Measurements from ENCODE around the gene RHO. TPM values are rescaled to one million over a fixed set of nuclear protein-coding genes. Genes with fewer than 3 reads are reported as not detected.

The RHO gene
- total RNA-seq, 1 experiment from 2014 or later: not detected

- no peak overlapping the region for H3K4me3 ChIP-seq (ENCODE audit: low read depth in 2 of 2, low read length in 2 of 2)
- ATAC-seq (no peak), DNase-seq (ENCODE audit: low read depth, low spot score) (no peak)
- BruUV-seq (replicated peaks): no TSS peak
- POLR2A ChIA-PET: interaction anchor here (0.5 kb wide), 1 partner anchor 42 kb away, joined by 3 read pairs; no protein-coding TSS in a partner anchor
- peaks cover 10% of the 10 kb centered on the region for H3K36me3 ChIP-seq (ENCODE audit: control insufficient read depth, insufficient read depth, low read length)
- in situ Hi-C loops (cut with HindIII; ENCODE audit: low pct_unique_long_range_greater_than_20kb, low sequenced_read_pairs): no loop called here
- intact Hi-C loops (cut with micrococcal nuclease; ENCODE audit: unreplicated experiment): no loop called here
- peaks cover 19% of the 10 kb centered on the region for H3K4me1 ChIP-seq (ENCODE audit: control insufficient read depth, insufficient read depth, low read length)
- no peaks in the 10 kb centered on the region for H3K27me3 ChIP-seq (ENCODE audit: control insufficient read depth, insufficient read depth, low read length)
- no peaks in the 10 kb centered on the region for H3K9me3 ChIP-seq (ENCODE audit: control insufficient read depth, insufficient read depth, low read depth, low read length)
- CTCF ChIA-PET: no interaction called here
- no peak overlapping the region for H3K27ac ChIP-seq (ENCODE audit: low read length)
- TF ChIP-seq TCF7L2 (IDR thresholded peaks at IDR 0.05; ENCODE audit: low read depth, low read length) (no peak), POLR2AphosphoS5 (IDR thresholded peaks at IDR 0.05; ENCODE audit: low read depth, low read length) (no peak), SIN3A (IDR thresholded peaks at IDR 0.05; ENCODE audit: borderline replicate concordance, insufficient read depth, low read depth, low read length) (no peak), REST (IDR thresholded peaks at IDR 0.05; ENCODE audit: insufficient read depth in 1 of 2, low read depth in 2 of 2, low read length in 1 of 2) (no peak), CTCF (IDR thresholded peaks at IDR 0.05) (no peak)
Observed at GRCh38 chr3:129582799-129583198, 54.4 kb downstream of the RHO start.

- ChIA-PET CTCF (no interaction called here), POLR2A (interaction anchor here (0.5 kb wide), 1 partner anchor 43 kb away, joined by 3 read pairs; no protein-coding TSS in a partner anchor)
- Histone ChIP-seq H3K27ac (ENCODE audit: low read length) (no peak overlapping the region), H3K4me1 (ENCODE audit: control insufficient read depth, insufficient read depth, low read length) (peaks cover 21% of the 10 kb centered on the region), H3K36me3 (ENCODE audit: control insufficient read depth, insufficient read depth, low read length) (peaks cover 10% of the 10 kb centered on the region), H3K27me3 (ENCODE audit: control insufficient read depth, insufficient read depth, low read length) (no peaks in the 10 kb centered on the region), H3K4me3 (ENCODE audit: low read depth in 2 of 2, low read length in 2 of 2) (no peak overlapping the region), H3K9me3 (ENCODE audit: control insufficient read depth, insufficient read depth, low read depth, low read length) (no peaks in the 10 kb centered on the region)
- intact Hi-C loops (cut with micrococcal nuclease; ENCODE audit: unreplicated experiment): no loop called here
- DNase-seq (ENCODE audit: low read depth, low spot score) (no peak), ATAC-seq (no peak)
- TF ChIP-seq CTCF (IDR thresholded peaks at IDR 0.05): no peak
- no peak for TF ChIP-seq POLR2AphosphoS5 (IDR thresholded peaks at IDR 0.05; ENCODE audit: low read depth, low read length)
- TF ChIP-seq REST (IDR thresholded peaks at IDR 0.05; ENCODE audit: insufficient read depth in 1 of 2, low read depth in 2 of 2, low read length in 1 of 2): no peak
- TF ChIP-seq TCF7L2 (IDR thresholded peaks at IDR 0.05; ENCODE audit: low read depth, low read length): no peak
- TF ChIP-seq SIN3A (IDR thresholded peaks at IDR 0.05; ENCODE audit: borderline replicate concordance, insufficient read depth, low read depth, low read length): no peak
- in situ Hi-C loops (cut with HindIII; ENCODE audit: low pct_unique_long_range_greater_than_20kb, low sequenced_read_pairs): no loop called here
- no TSS peak for BruUV-seq (replicated peaks)
Observed at GRCh38 chr3:129583289-129583688, 54.9 kb downstream of the RHO start.

All from Panc1 (cell line).